OCI-LY3 (cell line): ENCODE measurements around the gene PAM.

Experiments
- H2AFZ ChIP-seq: fragments of 200-600, 300-600 bp; shearing (Covaris generic); 2 replicates; pipeline ENCODE4 v1.6.0; 2014; ENCODE audit warnings: antibody characterized with exemption, low read depth, low read length
- H3K27ac ChIP-seq: fragments of 200-600, 300-600 bp; sonication (generic); 2 replicates; pipeline ENCODE4 v1.5.1; 2014; ENCODE audit warnings: mild to moderate bottlenecking, low read length, moderate library complexity, mixed read lengths
- H3K27me3 ChIP-seq: fragments of 200-600, 300-600 bp; sonication (generic); 2 replicates; pipeline ENCODE4 v1.6.1; 2014; ENCODE audit warnings: low read depth, low read length, mixed read lengths
- H3K36me3 ChIP-seq: fragments of 200-600, 300-600 bp; sonication (generic); replicated peaks from 2 replicates; pipeline ENCODE3; 2014; ENCODE audit warnings: low read depth, low read length, mixed read lengths
- H3K4me1 ChIP-seq: fragments of 300-600, 200-600 bp; sonication (generic); 2 replicates; pipeline ENCODE4 v1.6.1; 2014; ENCODE audit warnings: low read length, mixed read lengths
- H3K4me2 ChIP-seq: fragments of 200-600, 300-600 bp; sonication (generic); 2 replicates; pipeline ENCODE4 v1.6.1; 2014; ENCODE audit warnings: low read length, mixed read lengths
- H3K4me3 ChIP-seq: fragments of 300-600, 200-600 bp; sonication (generic); 2 replicates; pipeline ENCODE4 v1.5.1; 2014; ENCODE audit warnings: antibody characterized with exemption, mild to moderate bottlenecking, low read length, moderate library complexity
- H3K79me2 ChIP-seq: fragments of 300-600, 200-600 bp; shearing (Covaris generic); 2 replicates; pipeline ENCODE4 v1.6.1; 2014; ENCODE audit warnings: mild to moderate bottlenecking, low read length, mixed read lengths
- H3K9ac ChIP-seq: fragments of 300-600, 200-600 bp; shearing (Covaris generic); 2 replicates; pipeline ENCODE4 v1.6.0; 2014; ENCODE audit warnings: mild to moderate bottlenecking, low read length, moderate library complexity
- H3K9me3 ChIP-seq: fragments of 200-600, 300-600 bp; shearing (Covaris generic); 2 replicates; pipeline ENCODE4 v1.6.1; 2014; ENCODE audit warnings: low read length, mixed read lengths; ENCODE audit not compliant: insufficient read depth
- H4K20me1 ChIP-seq: fragments of 200-600, 300-600 bp; sonication (generic); 2 replicates; pipeline ENCODE4 v1.6.1; 2016; ENCODE audit warnings: low read length, mixed read lengths; ENCODE audit not compliant: insufficient read depth
- EZH2phosphoT487 ChIP-seq: fragments of 200-600 bp; shearing (Covaris generic); IDR thresholded peaks from 2 replicates; pipeline ENCODE4 v1.6.1; 2018; ENCODE audit warnings: antibody characterized with exemption, mixed run types, low read depth
- TF ChIP-seq, protein P1 (sequence below): fragments of 200-600, 300-600 bp; sonication (generic); IDR thresholded peaks from 2 replicates; pipeline ENCODE4 v1.5.1; 2014; ENCODE audit warnings: antibody characterized with exemption, low read length, low read depth

Gene PAM

DNA sequence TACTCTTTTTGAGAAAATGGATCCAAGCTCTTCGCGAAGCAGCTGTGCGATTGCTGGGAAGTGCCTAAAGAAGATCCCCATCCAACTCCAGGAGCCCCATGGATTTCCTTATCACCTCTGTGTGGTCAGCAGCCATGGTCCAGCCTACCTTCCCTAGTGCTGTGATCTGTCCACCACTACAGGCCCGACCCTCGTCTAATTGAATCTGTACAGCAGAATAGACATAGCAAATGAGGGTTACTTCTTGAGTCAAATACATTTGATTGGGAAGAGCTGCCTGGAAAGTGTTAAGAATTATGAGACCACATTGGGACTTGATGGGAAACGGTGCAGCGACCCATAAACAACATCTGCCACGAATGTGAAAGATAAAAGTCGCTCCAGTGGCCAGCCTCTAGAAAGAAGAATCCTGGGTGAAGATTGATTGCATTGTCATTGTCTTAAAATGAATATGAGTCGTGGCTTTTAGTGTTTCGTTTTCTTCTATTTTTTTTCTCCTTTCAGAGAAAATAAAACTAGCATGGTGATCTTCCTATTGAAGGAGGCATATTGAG lies 118.4 kb downstream of the PAM start:
- TF ChIP-seq, protein P1, sequence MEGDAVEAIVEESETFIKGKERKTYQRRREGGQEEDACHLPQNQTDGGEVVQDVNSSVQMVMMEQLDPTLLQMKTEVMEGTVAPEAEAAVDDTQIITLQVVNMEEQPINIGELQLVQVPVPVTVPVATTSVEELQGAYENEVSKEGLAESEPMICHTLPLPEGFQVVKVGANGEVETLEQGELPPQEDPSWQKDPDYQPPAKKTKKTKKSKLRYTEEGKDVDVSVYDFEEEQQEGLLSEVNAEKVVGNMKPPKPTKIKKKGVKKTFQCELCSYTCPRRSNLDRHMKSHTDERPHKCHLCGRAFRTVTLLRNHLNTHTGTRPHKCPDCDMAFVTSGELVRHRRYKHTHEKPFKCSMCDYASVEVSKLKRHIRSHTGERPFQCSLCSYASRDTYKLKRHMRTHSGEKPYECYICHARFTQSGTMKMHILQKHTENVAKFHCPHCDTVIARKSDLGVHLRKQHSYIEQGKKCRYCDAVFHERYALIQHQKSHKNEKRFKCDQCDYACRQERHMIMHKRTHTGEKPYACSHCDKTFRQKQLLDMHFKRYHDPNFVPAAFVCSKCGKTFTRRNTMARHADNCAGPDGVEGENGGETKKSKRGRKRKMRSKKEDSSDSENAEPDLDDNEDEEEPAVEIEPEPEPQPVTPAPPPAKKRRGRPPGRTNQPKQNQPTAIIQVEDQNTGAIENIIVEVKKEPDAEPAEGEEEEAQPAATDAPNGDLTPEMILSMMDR: no peak
- TF ChIP-seq EZH2phosphoT487: no peak
- no peaks in the 10 kb centered on the region for H3K27me3 ChIP-seq
- no peaks in the 10 kb centered on the region for H3K79me2 ChIP-seq

DNA sequence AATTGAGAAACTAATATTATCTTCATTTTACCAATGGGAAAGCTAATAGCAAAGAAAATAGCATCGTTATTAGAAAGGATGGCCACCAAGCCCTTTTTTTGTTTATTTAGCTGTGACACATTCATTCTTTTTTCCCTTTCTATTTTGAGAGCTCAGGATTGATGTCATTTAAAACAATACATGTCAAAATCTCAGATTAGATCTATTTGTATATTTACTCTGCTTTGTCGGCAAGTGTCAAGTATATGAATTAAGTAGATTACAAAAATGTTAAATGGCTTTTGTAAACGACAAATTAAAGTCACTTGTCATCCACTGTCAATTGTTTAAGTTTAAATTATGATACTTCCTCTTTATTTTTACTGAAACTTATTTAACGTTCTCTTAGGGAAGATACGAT lies 118.9 kb downstream of the PAM start:
- H3K27me3 ChIP-seq: no peaks in the 10 kb centered on the region
- H3K79me2 ChIP-seq: no peaks in the 10 kb centered on the region
- no peak overlapping the region for H3K9ac ChIP-seq
- H2AFZ ChIP-seq: no peak overlapping the region
- no peak overlapping the region for H3K4me2 ChIP-seq
- no peak overlapping the region for H3K27ac ChIP-seq
- no peak overlapping the region for H3K4me3 ChIP-seq
- no peaks in the 10 kb centered on the region for H3K36me3 ChIP-seq
- no peaks in the 10 kb centered on the region for H3K4me1 ChIP-seq
- TF ChIP-seq, protein P1: no peak
- TF ChIP-seq EZH2phosphoT487: no peak
- no peaks in the 10 kb centered on the region for H4K20me1 ChIP-seq
- no peaks in the 10 kb centered on the region for H3K9me3 ChIP-seq

More for the DNA sequence above, 118.4 kb downstream of the PAM start:
- no peak overlapping the region for H3K4me2 ChIP-seq
- H3K4me1 ChIP-seq: no peaks in the 10 kb centered on the region
- H2AFZ ChIP-seq: no peak overlapping the region
- H3K9me3 ChIP-seq: no peaks in the 10 kb centered on the region
- no peak overlapping the region for H3K4me3 ChIP-seq
- H4K20me1 ChIP-seq: no peaks in the 10 kb centered on the region
- no peaks in the 10 kb centered on the region for H3K36me3 ChIP-seq
- no peak overlapping the region for H3K27ac ChIP-seq
- no peak overlapping the region for H3K9ac ChIP-seq

DNA sequence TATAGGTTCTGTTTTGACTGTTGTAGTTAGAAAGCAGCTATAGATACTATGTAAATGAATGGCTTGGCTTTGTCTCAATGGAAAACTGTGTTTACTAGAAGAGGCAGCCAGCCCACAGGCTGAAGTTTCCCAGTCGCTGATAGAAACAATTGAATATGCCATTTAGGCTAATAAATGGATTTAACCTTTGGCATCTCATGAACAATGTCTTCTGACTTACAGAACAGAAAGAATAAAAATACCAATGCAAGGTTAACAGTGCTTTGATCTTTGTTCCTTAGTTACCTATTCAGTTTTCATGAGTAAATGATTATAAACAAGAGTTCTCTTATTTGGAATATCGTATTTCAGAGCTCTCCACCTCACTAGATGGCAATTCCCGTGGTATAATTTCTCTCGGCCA lies 120.6 kb downstream of the PAM start:
- Histone ChIP-seq H4K20me1 (no peaks in the 10 kb centered on the region), H3K4me2 (no peak overlapping the region), H3K9ac (no peak overlapping the region), H3K79me2 (no peaks in the 10 kb centered on the region), H3K4me1 (no peaks in the 10 kb centered on the region), H2AFZ (no peak overlapping the region), H3K9me3 (no peaks in the 10 kb centered on the region), H3K27me3 (no peaks in the 10 kb centered on the region), H3K27ac (no peak overlapping the region), H3K36me3 (no peaks in the 10 kb centered on the region), H3K4me3 (no peak overlapping the region)
- TF ChIP-seq EZH2phosphoT487: no peak
- TF ChIP-seq, protein P1: no peak

DNA sequence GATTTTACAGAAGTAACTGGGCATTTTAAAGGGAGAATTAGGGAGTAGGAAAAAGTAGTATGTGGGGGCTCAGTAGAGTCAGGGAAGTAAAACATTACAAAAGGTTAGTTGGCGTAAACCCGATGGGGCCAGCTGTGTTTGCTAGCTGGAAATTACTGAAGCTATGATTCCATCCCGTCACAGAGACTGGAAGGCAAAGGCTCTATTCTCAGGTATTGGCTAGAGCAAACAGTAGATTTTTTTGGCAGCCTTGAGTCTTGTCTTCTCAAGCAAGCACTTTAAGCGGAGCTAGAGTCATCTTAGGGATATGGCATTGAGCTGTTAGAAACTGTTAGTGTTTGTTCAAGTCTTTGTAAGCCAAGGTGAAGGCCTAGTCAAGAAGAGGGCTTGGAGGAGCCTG lies 121.5 kb downstream of the PAM start:
- no peak overlapping the region for H2AFZ ChIP-seq
- H3K4me3 ChIP-seq: no peak overlapping the region
- no peaks in the 10 kb centered on the region for H3K9me3 ChIP-seq
- no peaks in the 10 kb centered on the region for H3K27me3 ChIP-seq
- H3K4me1 ChIP-seq: no peaks in the 10 kb centered on the region
- TF ChIP-seq, protein P1: no peak
- no peak for TF ChIP-seq EZH2phosphoT487
- no peaks in the 10 kb centered on the region for H3K36me3 ChIP-seq
- H4K20me1 ChIP-seq: no peaks in the 10 kb centered on the region
- no peak overlapping the region for H3K4me2 ChIP-seq
- no peak overlapping the region for H3K9ac ChIP-seq
- H3K79me2 ChIP-seq: no peaks in the 10 kb centered on the region
- no peak overlapping the region for H3K27ac ChIP-seq
